Measurements from ENCODE around the gene ACKR2. TPM values are rescaled to one million over a fixed set of nuclear protein-coding genes. Genes with fewer than 3 reads are reported as not detected.

ACKR2 gene
- total RNA-seq, 1 donor from 2014 or later, result 5.6 TPM

GRCh38 chr3:42829083-42829627 is 19.9 kb downstream of the ACKR2 start:
- no peak for DNase-seq (ENCODE audit: low spot score)

- DNase-seq (ENCODE audit: low spot score), result no peak
These were observed 20.6 kb downstream of the ACKR2 start for GRCh38 chr3:42829628-42830436.

- DNase-seq (ENCODE audit: low spot score), result no peak
These were observed 21.4 kb downstream of the ACKR2 start for GRCh38 chr3:42830437-42831320.

- no peak for DNase-seq (ENCODE audit: low spot score)
These were observed 22.1 kb downstream of the ACKR2 start for GRCh38 chr3:42831321-42831713.

- DNase-seq (ENCODE audit: low spot score), result no peak
These were observed 27.2 kb downstream of the ACKR2 start for GRCh38 chr3:42836150-42837123.

- DNase-seq (ENCODE audit: low spot score), result no peak
These were observed 29.3 kb downstream of the ACKR2 start for GRCh38 chr3:42838571-42838970.

- no peak for DNase-seq (ENCODE audit: low spot score)
These were observed 30.4 kb downstream of the ACKR2 start for GRCh38 chr3:42839616-42840015.

GRCh38 chr3:42841332-42841731 is 32.1 kb downstream of the ACKR2 start:
- DNase-seq (ENCODE audit: low spot score), result no peak

- no peak for DNase-seq (ENCODE audit: low spot score)
These were observed 34.6 kb downstream of the ACKR2 start for GRCh38 chr3:42843713-42844411.

- no peak for DNase-seq (ENCODE audit: low spot score)
These were observed 35.1 kb downstream of the ACKR2 start for GRCh38 chr3:42844412-42844713.

GRCh38 chr3:42844815-42845214 is 35.6 kb downstream of the ACKR2 start:
- no peak for DNase-seq (ENCODE audit: low spot score)

GRCh38 chr3:42846685-42847522 is 37.7 kb downstream of the ACKR2 start:
- DNase-seq (ENCODE audit: low spot score), result no peak

- DNase-seq (ENCODE audit: low spot score), result no peak
These were observed 38.5 kb downstream of the ACKR2 start for GRCh38 chr3:42847731-42848130.

- no peak for DNase-seq (ENCODE audit: low spot score)
These were observed 39.8 kb downstream of the ACKR2 start for GRCh38 chr3:42849017-42849416.

- DNase-seq (ENCODE audit: low spot score), result no peak
These were observed 41.0 kb downstream of the ACKR2 start for GRCh38 chr3:42850263-42850662.

GRCh38 chr3:42851228-42851834 is 42.1 kb downstream of the ACKR2 start:
- no peak for DNase-seq (ENCODE audit: low spot score)

- no peak for DNase-seq (ENCODE audit: low spot score)
These were observed 43.2 kb downstream of the ACKR2 start for GRCh38 chr3:42852441-42852840.

- no peak for DNase-seq (ENCODE audit: low spot score)
These were observed 43.8 kb downstream of the ACKR2 start for GRCh38 chr3:42853056-42853455.

GRCh38 chr3:42853739-42854302 is 44.6 kb downstream of the ACKR2 start:
- DNase-seq (ENCODE audit: low spot score), result no peak
